A673 (cell line): ENCODE measurements around the gene AOPEP. TPM values are rescaled to one million over a fixed set of nuclear protein-coding genes. Genes with fewer than 3 reads are reported as not detected.
"Not testable (repeated sequence)": the region's sequence is repeated elsewhere in the genome, so short reads cannot be mapped to it uniquely, and the experiment has no call there.

ENCODE experiments used
- BruUV-seq: library from RNA; stranded (reverse); fragments of 400-500 nt; replicated peaks from 2 replicates; lab custom pipeline; 2021; lab: Mats Ljungman, UMichigan
- CTCF ChIA-PET: fragments of 300-600 bp; sonication (Branson Sonifier 250); formaldehyde crosslinking; loops from one replicate; lab custom pipeline; 2022; ENCODE audit warnings: antibody characterized with exemption; lab: Charles Lee
- POLR2A ChIA-PET: fragments of 300-600 bp; sonication (Branson Sonifier 250); formaldehyde crosslinking; loops from one replicate; lab custom pipeline; 2022; ENCODE audit warnings: antibody characterized with exemption; ENCODE audit not compliant: low non-redundant PET; lab: Charles Lee
- DNase-seq: peaks from one replicate; pipeline ENCODE4 v3.0.0-alpha.2; 2015; ENCODE audit warnings: low spot score
- H3K27ac ChIP-seq: fragments of 200-600 bp; sonication (generic); 2 replicates; pipeline ENCODE4 v1.5.1; 2016; ENCODE audit warnings: mixed run types, low read depth, mild to moderate bottlenecking, mixed read lengths, antibody characterized with exemption, low read length; ENCODE audit not compliant: poor library complexity, severe bottlenecking
- H3K27me3 ChIP-seq: fragments of 200-600 bp; sonication (generic); replicated peaks from 2 replicates; pipeline ENCODE4 v1.6.1; 2017; ENCODE audit warnings: mixed run types, low read depth, mild to moderate bottlenecking, mixed read lengths, antibody characterized with exemption, low read length; ENCODE audit not compliant: insufficient read depth, poor library complexity
- H3K36me3 ChIP-seq: fragments of 200-600 bp; sonication (generic); 2 replicates; pipeline ENCODE4 v1.6.1; 2016; ENCODE audit warnings: mixed run types, mild to moderate bottlenecking, mixed read lengths, antibody characterized with exemption, low read length; ENCODE audit not compliant: insufficient read depth, poor library complexity, severe bottlenecking
- H3K4me1 ChIP-seq: fragments of 200-600 bp; sonication (generic); 2 replicates; pipeline ENCODE4 v1.6.1; 2017; ENCODE audit warnings: mixed run types, mild to moderate bottlenecking, mixed read lengths, antibody characterized with exemption, low read length; ENCODE audit not compliant: insufficient read depth, poor library complexity, severe bottlenecking
- H3K4me3 ChIP-seq: fragments of 200-600 bp; sonication (generic); 2 replicates; pipeline ENCODE4 v1.5.1; 2016; ENCODE audit warnings: low read depth, mixed run types, mild to moderate bottlenecking, mixed read lengths, low read length; ENCODE audit not compliant: poor library complexity, severe bottlenecking
- H3K9me3 ChIP-seq: fragments of 200-600 bp; sonication (generic); 2 replicates; pipeline ENCODE4 v1.6.1; 2016; ENCODE audit warnings: mixed run types, low read depth, mild to moderate bottlenecking, mixed read lengths, antibody characterized with exemption, low read length; ENCODE audit not compliant: poor library complexity, severe bottlenecking
- CTCF ChIP-seq: fragments of 300-800, 200-600 bp; sonication (generic); conservative IDR thresholded peaks from 2 replicates; pipeline ENCODE4 v1.5.1; 2017; ENCODE audit warnings: low read depth, mild to moderate bottlenecking, antibody characterized with exemption, low read length, moderate library complexity, mixed read lengths
- EZH2 ChIP-seq: fragments of 200-600 bp; sonication (generic); IDR thresholded peaks from 2 replicates; pipeline ENCODE4 v1.6.1; 2017; ENCODE audit warnings: borderline replicate concordance, low read depth, mild to moderate bottlenecking, mixed read lengths, antibody characterized with exemption, low read length; ENCODE audit not compliant: poor library complexity, severe bottlenecking
- intact Hi-C: fragments of 100-400 bp; cut with micrococcal nuclease; formaldehyde crosslinking; loops from one replicate; pipeline ENCODE4 v1.10.0; 2022; ENCODE audit not compliant: unreplicated experiment
- total RNA-seq: library from RNA; stranded (reverse); gene quantifications from 2 replicates; pipeline ENCODE4 v1.2.3, GENCODE V29; 2021

AOPEP gene
- total RNA-seq, 1 experiment from 2014 or later = 17.5 TPM

- intact Hi-C loops = no loop called here
- no peaks in the 10 kb centered on the region for H3K9me3 ChIP-seq
- H3K27ac ChIP-seq = no peak overlapping the region
- TF ChIP-seq CTCF (no peak), EZH2 (no peak)
- no peak overlapping the region for H3K4me3 ChIP-seq
- H3K27me3 ChIP-seq = no peaks in the 10 kb centered on the region
- H3K36me3 ChIP-seq = no peaks in the 10 kb centered on the region
- H3K4me1 ChIP-seq = no peaks in the 10 kb centered on the region
- BruUV-seq = no TSS peak
- POLR2A ChIA-PET = no interaction called here
- no peak for DNase-seq
- CTCF ChIA-PET = no interaction called here
Observed at GRCh38 chr9:94961870-94962269, 235.4 kb downstream of the AOPEP start.

- BruUV-seq, H3K4me3 ChIP-seq, H3K36me3 ChIP-seq, CTCF ChIA-PET, POLR2A ChIA-PET, H3K27me3 ChIP-seq, H3K4me1 ChIP-seq, DNase-seq, intact Hi-C loops, H3K9me3 ChIP-seq, H3K27ac ChIP-seq: not testable (repeated sequence)
Observed at GRCh38 chr9:94965631-94966030, 239.1 kb downstream of the AOPEP start.

DNA sequence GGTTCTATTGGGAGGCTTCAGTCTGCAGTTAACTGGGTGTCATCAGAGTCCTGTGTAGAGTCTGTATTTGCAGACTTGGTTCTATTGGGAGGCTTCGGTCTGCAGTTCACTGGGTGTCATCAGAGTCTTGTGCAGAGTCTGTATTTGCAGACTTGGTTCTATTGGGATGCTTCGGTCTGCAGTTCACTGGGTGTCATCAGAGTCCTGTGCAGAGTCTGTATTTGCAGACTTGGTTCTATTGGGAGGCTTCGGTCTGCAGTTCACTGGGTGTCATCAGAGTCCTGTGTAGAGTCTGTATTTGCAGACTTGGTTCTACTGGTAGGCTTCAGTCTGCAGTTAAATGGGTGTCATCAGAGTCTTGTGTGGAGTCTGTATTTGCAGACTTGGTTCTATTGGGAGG is 239.5 kb downstream of the AOPEP start:
- H3K27me3 ChIP-seq, H3K27ac ChIP-seq, H3K4me1 ChIP-seq, H3K9me3 ChIP-seq, H3K4me3 ChIP-seq, CTCF ChIA-PET, POLR2A ChIA-PET, H3K36me3 ChIP-seq, BruUV-seq, DNase-seq, intact Hi-C loops: not testable (repeated sequence)

DNA sequence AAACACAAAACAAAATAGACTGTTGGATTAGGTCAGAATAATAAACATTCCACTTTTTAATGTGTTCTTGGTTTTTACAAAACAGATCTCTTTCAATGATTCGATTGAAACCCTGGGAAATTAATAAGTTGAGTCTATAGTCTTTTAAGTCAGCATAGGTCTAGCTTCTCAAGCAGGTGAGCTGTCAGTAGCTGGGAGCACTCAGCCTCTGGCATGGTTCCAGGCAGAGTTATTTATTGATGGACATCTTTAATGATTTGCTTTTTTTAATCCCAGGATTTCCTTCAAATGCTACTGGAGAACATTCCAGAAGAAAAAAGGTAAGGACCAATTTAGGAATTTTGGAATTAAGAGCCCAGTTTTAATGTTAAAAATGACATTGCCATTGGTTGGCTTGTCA is 241.0 kb downstream of the AOPEP start:
- DNase-seq = no peak
- ChIA-PET CTCF (no interaction called here), POLR2A (no interaction called here)
- no peaks in the 10 kb centered on the region for H3K27me3 ChIP-seq
- H3K9me3 ChIP-seq = no peaks in the 10 kb centered on the region
- no peak overlapping the region for H3K4me3 ChIP-seq
- no peaks in the 10 kb centered on the region for H3K36me3 ChIP-seq
- TF ChIP-seq CTCF (no peak), EZH2 (no peak)
- BruUV-seq = no TSS peak
- peaks cover 5% of the 10 kb centered on the region for H3K4me1 ChIP-seq
- no peak overlapping the region for H3K27ac ChIP-seq
- intact Hi-C loops = no loop called here
